GM18502 (cell line): Measurements from ENCODE around the gene DUT.
A peak's percentile ranks its signal among the peaks of the same experiment; 100 is the strongest.

Experiments
- ATAC-seq: cut with Tn5 transposase; IDR thresholded peaks from one replicate; pipeline ENCODE4 v1.9.1; 2021; ENCODE audit warnings: mild to moderate bottlenecking; ENCODE audit not compliant: unreplicated experiment, poor library complexity

DUT gene

DNA sequence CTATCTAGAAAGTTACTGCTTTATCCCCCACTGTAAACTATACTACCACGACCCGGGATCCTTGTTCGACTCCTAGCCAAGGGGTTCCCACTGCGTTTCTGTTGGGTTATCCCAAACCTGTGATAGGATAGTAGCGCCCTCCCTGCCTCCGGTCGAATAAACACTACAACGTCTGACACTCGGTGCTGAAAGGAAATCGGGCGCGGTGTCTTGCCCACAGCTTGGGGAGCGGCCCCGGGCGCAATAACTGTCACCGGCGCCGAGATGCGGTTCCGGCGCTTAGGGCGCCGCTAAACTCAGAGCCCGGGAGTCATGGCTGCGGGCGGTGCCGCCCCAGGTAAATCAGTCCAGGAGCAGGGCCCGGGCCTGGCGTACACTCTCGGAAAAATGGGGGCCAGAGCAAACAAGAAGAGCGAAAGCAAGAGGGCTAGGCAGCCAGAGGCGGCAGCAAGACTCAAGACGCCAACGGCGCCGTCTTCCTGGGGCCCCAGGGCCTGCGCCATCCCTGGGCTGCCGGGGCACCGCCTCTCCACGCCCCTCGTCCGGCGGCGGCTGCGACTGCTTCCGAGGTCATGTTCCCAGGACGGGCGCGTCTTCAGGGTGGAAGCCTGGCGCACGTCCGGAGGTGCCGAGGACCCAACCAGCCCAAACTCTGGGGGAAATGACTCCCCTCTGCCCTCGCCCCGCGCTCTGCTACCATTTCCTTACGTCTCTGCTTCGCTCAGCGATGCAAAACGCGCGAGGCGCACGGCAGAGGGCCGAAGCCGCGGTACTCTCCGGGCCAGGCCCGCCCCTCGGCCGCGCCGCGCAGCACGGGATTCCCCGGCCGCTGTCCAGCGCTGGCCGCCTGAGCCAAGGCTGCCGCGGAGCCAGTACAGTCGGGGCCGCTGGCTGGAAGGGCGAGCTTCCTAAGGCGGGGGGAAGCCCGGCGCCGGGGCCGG is at the start of gene DUT:
Gene DUT (plus strand): TSS at position 575 of the 941 bp plus-strand sequence. CDS start 87 bp downstream, at position 662.
- ATAC-seq: peak; percentile 89

- no peak for ATAC-seq
Measured at GRCh38 chr15:48281674-48282073, 49.6 kb upstream of the DUT start.

DNA sequence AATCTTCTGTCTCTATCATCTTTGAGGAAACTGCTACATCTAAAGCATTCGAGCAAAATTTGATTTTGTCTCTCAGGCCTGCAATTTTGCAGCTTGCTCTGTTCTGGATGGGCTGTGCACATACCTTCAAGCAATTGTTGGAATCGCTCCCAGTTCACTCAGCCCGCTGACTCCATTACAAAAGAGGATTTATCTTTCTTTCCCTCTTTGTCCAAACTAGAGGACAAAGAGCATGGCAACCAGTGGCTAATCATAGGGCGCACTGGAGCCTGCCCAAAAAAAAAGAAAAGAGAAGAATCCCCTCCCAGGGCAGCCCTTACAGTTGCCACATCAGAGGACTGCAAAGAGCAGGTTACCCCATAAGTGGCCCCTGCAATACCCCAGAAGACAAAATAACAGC is 49.0 kb upstream of the DUT start:
- ATAC-seq: no peak

- ATAC-seq: no peak
Measured at GRCh38 chr15:48283396-48284145, 47.7 kb upstream of the DUT start.

DNA sequence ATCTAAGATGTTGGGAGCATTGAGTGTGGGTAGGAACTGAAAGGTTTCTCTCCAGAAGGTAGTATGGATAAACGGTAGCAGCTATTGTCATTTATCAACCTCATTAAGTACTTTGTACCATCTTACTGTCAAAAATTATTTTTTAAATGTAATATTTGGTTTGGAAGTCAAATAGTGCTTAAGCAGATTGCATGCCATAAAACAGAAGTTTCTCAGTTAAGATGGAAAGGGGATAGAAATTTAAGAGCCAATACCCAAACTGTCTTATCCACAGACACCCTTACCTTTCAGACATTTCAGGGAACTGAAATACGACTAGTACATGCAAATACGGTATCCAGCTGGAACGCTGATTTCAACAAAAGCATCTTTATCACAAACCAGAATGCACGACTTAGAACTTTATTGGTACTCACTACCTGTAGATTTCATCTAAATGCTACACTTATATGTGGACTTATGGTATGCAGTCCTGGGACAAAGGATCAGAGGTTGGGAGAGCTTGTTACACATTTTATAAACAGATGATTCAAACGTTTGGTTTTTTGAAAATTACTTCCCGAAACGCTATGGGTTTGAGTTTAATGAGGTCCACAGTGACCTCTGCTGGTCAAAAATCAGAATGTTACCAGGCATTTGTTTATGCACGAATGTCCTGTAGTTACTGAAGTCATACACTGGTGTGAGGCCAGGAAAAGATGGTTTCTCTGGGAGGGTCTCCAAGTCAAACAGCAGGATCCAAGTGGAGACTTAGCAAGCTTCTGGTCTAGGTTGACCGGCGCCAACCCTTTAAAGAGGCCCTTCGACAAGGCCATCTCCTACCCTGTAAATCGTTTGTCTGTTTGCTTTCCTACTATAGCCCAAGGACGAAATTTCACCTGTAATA is 45.7 kb upstream of the DUT start:
- peak; percentile 75 for ATAC-seq

GRCh38 chr15:48289628-48290027 is 41.6 kb upstream of the DUT start:
- no peak for ATAC-seq

- no peak for ATAC-seq
Measured at GRCh38 chr15:48292458-48292857, 38.8 kb upstream of the DUT start.

DNA sequence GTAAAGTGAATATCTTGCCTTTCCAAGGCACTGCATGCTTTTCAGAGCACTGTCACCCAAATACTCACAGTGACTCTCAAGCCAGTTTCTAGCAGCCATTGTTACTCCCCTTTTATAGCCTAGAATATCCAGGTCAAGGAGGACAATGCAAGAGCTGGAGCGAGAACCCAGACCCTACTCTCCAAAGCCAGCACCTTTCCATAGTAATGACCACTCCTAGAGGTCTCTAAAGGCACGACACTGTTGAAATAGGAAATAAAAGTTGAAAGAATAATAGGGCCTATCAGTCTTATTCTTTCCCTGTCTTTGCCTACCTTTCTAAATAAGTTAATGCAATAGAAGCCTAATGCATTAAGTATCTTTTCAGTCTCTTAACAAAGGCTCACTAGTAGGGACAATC is 33.6 kb upstream of the DUT start:
- no peak for ATAC-seq

DNA sequence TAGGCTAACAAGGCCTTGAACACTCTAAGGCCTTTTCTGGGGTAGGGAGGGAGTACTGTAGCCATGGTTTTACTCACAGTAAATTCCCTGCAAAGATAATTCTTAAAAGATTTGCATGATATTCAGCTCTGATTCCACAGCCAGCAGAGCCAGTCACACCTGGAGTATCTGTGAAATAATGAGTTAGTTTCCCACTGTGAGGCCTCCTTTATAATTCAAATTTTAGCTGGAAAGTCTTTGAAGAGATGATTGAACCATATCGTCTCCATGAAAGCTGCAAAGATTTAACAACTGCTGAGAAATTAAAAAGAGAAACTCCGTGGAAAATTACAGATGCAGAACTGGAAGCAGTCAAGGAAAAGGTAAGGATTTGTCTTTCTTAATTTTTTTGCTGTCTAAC is 32.3 kb upstream of the DUT start:
- no peak for ATAC-seq

DNA sequence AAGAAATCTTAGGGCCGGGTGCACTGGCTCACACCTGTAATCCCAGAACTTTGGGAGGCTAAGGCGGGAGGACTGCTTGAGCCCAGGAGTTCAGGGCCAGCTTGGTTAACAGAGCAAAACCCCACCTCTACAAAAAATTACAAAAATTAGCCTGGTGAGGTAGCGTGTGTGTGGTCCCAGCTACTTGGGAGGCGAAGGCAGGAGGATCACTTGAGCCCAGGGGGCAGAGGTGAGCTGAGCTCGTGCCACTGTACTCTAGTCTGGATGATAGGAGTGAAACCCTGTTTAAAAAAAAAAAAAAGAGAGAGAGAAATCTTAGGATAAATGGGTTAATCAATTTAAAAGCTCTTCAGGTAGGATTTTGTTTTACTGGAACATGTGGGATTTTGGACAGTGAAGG is 31.2 kb upstream of the DUT start:
- ATAC-seq: no peak

DNA sequence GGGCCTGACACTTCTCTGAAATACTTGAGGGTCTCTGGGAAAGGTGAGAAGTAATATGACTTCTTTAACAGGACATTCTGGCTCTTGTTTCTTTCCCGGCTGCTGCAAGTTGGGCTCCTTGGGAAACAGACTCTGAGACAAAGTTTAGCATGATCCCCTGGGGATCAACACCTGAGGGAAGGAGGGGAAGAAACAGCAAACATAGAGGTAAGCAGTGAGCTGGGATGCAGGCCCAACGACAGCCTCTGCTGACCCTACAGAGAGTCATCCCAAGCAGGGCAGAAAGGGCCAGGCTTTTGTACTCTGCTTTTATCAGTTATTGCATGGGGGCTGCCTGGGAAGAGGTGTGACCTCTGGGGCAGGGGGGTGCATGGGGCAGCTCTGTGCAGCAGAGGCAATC is 26.8 kb upstream of the DUT start:
- ATAC-seq: no peak

DNA sequence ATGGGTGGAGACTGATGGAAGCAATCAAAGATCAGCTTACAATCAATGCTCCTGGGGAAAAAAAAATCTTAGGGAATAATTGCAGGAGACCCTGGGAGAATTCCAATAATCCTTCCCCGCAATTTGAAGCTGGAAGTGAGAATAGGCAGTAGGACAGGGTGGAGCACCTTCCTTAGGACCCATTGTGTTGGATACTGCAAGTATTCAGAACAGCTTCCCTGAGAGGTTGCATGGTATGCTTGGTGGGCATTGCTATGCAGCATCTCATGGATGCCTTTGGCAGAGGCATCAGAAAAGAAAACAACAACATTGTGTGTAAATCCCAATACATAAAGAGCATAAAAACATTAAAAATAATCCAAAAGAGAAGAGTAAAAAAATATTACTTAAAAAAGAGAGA is 24.6 kb upstream of the DUT start:
- no peak for ATAC-seq

DNA sequence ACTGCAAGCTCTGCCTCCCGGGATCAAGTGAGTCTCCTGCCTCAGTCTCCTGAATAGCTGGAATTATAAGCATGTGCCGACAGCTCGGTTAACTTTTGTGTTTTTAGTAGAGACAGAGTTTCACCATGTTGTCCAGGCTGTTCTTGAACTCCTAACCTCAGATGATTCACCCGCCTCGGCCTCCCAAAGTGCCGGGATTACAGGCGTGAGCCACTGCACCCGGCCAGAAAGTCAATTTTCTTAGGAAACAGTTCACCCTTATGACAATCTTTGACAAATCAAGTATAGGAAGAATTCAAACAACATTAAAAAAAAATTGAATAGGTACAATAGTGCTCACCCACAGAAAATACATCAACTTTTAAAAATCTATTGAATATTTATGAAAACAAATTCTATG is 23.6 kb upstream of the DUT start:
- ATAC-seq: no peak

GRCh38 chr15:48309740-48310139 is 21.5 kb upstream of the DUT start:
- ATAC-seq: no peak

GRCh38 chr15:48313216-48313615 is 18.0 kb upstream of the DUT start:
- ATAC-seq: no peak

- ATAC-seq: no peak
Measured at GRCh38 chr15:48315041-48315440, 16.2 kb upstream of the DUT start.

DNA sequence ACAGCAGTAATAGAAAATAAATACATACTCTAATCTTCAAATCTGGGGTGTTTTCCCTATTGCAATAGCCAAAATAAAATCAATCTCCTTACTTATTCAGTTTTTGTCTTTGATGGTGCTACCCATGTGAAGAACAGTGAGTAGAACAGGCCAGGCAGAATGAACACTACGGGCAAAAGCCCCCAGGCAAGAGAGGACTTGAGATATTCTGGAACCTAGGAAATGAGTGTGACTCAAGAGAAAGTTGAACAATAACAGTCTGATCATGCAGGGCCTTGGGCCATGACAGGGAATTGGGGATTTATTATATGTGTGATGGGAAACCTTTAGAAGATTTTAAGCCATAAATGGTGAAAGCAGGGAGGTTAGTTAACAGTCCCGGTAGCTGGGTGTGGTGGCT is 14.0 kb upstream of the DUT start:
- ATAC-seq: no peak

- ATAC-seq: no peak
Measured at GRCh38 chr15:48318131-48318530, 13.1 kb upstream of the DUT start.

DNA sequence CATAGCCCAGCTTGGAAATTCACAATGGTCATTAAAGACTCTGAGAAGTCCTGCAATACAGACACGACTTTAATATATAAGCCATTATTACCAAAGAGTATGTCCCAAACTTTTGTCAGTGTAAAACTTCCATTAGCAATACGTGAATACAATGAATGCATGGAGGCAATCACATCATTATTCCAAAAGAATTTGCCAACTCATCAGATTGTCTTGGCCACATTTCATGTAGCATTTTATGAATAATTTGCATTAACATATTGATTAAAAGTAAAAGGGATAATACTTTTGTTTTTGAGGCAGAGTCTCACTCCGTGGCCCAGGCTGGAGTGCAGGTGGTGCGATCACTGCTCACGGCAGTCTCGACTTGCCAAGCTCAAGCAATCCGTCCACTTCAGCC is 7.9 kb upstream of the DUT start:
- ATAC-seq: no peak

GRCh38 chr15:48324949-48325348 is 6.3 kb upstream of the DUT start:
- no peak for ATAC-seq

- ATAC-seq: no peak
Measured at GRCh38 chr15:48325400-48325799, 5.8 kb upstream of the DUT start.
